HG03575 (cell line): ENCODE measurements around the gene RXRA.

Experiments used
- ATAC-seq: cut with Tn5 transposase; IDR thresholded peaks from one replicate; pipeline ENCODE4 v1.9.1; 2021; ENCODE audit not compliant: unreplicated experiment, insufficient number of reproducible peaks, low FRiP score; ENCODE audit errors: extremely low read depth

RXRA gene

DNA sequence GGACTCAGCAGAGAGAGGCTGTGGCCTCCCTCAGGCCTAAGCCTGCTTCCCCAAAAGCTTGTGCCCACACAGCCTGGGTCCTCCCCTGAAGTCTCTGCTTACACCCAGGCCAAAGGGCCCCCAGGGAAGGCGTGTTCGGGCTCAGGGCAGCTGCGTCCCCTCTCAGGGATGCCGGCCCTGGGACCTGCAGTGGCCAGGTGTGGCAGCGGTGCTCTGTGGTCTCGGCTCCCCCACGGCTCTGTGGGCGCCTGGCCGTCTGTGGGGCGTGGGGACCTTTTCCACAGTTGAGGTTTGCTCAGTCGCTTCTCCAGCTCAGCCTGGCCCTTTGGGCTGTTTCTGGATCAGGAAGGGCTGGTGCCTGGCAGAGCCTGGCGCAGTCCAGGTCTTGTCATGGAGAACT, 75.9 kb downstream of the RXRA start:
- no peak for ATAC-seq

DNA sequence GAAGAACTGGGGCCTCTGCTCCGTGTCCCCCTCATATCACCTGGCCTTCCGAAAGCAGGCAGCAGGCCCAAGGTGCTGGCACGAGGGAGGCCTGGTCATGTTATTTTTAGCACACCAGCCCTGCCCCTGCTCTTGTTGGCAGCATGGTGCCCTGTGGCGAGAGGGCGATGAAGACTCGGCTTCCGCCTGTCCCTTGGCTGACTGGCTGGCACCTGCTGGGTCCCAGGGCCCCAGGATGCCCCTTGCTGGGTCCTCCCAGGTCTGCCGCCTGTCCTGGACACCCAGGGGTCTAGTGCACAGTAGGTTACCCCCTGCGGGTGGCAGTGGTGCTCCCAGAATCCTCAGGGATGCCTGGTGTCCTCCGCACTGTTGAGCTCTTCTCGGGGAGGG, 77.0 kb downstream of the RXRA start:
- no peak for ATAC-seq

DNA sequence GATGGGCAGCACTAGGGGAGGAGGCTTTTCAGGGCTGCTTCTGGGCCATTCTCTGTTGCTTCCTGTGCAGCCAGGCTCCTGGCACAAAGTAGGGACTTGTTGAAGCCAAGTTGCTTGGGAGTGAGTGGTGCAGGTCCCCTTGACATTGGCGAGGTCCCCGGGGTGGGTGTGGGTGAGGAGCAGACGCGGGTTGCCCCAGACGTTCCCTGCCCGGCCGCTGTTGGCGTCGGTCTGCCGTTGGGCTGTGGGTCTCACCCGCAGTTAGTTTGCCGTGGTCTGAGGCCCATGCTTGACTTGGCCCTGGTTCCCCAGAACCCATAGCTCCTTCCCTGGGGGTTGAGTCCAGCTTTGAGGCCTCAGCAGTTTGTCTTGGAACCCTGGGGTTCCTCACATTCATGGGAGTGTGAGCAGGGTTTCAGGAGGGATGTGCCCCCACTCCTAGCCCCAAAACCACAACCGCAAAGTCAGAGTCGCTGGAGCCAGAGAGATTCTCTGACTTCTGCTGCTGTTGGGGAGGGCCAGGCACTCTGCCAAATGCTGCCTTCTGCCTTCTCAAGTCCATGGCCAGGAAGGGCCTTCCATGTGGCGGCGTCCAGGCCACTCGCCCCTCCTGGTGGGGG, 77.5 kb downstream of the RXRA start:
- ATAC-seq, result no peak

DNA sequence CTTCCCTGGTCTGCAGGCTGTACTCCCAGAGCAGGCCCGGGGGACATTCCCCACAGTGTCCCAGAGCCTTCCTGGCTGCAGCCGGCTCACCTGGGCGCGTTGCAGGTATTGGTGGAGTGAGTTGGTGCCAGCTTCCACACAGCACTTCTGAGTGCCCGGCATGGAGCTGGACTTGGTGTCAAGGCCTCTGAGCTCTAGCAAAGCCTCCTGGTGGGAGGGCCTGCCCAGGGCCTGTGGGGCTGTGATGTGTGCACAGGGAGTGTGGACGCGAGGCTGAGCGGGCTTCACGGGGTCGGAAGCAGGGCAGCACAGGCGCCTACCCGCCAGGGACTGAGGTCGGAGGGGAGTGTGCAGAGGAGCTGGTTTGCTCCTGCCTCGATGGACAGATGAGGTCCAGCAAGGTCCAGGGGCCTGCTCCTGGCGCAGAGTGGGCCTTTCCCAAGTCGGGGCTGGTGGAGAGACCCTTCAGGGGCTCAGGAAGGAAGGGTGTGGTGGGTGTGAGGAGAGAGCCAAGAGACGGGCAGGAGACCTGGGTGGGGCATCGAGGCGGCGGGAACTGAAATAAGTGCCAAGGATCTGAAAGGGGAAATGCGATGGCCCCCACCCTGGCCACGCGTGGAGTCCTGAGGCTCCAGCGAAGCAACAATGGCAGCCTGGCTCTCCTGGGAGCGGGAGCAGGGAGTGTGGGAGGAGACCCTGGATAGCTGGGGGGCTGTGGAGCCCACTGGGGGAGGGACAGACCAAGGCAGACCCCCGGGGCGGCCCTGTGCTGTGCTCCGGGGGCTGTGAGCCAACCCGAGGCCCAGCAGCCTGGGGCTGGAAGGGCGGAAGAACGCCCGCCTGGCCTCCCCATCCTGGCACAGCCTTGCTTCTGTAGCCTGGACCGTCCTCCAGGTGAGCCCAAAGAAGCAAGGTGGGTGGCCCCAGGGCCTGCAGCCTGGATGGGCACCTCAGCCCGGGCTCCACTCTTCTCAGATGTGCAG, 78.4 kb downstream of the RXRA start:
- ATAC-seq, result no peak

DNA sequence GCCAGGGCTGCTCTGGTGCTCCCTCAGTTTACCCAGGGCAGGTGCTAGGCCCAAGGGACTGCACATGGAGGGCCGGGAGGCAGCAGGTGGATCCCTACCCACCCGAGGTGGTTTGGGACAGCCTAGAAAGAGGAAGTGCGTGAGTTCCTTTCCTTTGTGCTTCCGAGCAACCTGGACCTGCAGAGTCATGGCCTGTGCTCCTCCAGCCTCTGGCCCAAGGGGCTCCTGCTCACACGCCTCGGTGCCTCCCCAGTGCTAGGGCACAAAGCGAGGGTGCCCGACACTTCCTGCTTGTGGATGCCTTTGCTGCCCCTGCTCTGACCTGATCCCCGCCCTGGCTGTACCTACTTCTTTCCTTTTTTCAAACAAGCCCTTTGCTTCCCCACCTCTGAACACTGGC, 79.3 kb downstream of the RXRA start:
- no peak for ATAC-seq

DNA sequence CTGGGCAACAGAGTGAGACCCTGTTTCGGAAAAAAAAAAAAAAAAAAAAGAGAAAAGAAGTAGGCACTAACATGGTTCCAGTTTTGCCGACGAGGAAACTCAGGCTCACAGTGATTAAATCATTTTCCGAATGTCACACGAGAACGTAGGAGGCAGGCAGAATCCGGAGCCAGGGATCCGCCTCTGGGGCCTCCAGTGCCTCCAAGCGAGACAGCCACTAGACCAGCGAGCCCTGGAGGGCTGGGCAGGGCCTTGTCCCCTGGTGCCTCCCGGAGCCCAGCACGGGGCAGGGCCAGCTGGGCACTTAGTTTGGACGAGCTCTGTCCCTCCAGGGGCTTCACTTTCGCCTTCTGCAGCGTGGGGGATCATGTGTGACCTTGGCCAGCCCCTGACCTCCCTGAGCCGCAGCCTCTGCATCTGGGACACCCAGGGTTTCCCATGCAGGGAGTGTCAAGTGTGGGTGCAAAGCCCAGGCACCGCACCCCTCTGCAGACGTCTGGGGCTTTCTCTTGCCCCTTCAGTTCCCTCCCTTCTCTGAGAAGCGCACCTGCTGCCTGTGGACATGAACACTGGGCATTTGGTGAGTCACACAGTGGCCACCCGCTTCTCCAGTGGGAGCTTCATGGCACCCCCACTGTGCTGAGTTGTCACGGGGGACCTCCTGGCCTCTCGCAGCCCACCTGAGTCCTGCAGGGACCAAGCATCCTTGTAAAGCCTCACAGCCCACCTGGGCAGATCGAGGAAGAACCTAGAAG, 80.3 kb downstream of the RXRA start:
- ATAC-seq, result no peak

DNA sequence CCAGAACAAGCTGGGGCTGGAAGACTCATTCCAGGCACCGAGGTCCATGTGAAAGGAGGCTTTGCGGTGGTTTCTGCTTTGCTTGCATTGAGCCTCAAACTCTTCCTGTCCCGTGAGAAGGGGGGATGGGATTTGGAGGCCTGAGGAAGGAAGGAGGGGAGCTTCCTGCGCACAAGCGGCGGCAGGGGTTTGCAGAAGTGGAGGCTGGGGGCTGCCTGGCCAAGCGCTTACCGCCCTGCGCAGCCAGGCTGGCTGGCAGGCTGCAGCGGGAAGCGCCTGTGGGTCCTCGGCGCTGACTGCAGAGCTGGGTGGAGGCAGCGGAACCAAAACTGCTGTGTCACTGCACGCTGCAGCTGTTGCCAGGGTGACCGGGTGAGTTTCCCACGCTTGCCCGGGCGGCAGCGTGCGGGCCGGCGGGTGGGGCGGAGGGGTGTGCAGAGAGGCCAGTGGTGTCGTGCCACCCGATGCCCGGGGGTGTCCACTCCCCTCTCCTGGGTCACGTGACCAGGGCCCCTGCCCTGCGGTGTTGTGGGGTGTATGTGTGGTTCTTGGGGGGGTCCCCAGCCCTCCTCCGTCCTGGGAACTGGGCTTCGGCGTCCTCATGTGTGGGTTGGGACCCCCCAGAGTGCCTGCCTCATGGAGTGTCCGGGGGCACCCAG, 81.0 kb downstream of the RXRA start:
- peak; percentile 50 for ATAC-seq

DNA sequence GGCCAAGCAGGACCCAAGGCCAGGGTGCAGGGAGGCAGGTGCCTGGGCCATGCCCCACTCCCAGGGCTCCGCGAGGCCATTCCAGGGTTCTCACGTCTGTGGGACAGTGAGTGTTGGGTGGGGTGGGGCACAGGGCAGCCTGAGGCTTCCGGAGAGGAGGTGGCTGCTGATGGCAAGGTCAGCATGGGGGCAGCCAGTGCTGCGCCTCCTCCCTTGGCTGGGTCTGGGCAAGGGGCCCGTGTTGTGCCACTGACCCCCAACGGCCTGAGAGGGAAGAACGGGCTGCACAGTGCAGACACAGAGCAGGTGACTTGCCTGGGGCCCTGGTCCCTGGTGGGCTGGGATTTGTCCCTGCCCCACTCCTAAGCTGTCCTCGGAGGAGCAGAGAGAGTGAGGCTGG, 82.1 kb downstream of the RXRA start:
- ATAC-seq, result no peak

DNA sequence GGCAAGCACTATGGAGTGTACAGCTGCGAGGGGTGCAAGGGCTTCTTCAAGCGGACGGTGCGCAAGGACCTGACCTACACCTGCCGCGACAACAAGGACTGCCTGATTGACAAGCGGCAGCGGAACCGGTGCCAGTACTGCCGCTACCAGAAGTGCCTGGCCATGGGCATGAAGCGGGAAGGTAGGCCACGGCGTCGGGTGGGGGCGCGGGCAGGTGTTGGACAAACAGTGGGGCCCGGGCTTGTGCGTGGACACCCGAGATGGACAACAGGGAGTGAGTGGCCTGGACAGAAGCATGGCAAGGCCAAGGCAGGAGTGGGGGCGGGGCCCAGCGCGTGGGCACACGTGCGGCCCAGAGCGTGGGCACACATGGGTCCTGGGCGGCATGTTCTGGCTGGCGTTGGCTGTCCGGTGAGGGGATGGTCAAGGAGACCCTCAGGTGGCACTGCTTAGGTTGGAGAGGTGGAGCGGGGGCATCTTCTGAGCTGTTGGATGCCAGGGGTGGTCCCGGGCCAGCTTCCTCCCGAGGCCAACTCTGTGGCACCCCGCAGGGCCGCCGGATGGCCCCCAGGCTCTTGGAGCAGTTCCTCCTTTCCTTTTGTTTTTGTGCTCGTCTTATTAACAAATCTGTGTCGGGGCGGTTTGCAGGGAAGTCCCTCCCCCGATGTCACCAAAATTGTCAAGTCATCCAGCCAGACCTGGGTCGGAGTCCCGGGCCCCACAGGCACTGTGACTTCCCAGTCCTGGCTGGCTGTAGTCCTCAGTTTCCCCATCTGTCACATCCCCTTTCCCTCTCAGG, 82.9 kb downstream of the RXRA start:
- ATAC-seq, result no peak

DNA sequence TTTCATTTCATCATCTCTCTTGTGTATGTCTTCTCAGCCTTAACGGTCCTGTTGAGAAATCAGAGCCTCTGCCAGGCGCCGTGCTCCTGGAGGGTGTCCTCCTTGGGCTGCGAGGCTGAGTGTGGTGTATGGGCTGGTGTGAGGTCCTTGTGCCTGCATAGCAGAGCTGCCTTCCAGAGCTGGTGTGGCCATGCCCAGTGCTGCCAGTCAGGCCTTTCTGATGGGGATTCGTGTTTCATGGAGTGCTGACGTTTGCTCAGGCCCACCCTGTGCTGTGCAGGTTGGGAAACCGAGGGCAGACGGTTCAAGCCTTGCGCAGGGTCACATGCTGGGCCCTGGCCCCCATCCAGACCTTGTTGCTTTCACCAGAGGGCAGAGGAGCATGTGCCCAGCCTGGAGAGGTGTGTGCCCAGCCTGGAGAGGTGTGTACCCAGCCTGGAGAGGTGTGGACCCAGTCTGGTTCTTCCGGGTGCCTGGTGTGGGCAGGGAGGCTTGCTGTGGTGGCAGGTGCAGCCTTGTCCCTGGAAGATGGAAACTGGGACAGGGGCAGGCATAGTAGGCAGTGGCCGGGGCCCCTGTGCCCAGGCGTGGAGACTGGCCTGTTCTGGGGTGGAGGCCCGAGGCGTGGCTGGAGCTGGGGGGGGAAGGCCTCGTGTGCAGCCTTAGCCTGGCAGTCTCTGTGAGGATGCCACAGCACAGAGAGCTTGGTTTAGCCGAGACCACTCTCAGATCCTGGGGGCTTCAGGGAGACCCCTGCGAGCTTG, 84.0 kb downstream of the RXRA start:
- no peak for ATAC-seq

DNA sequence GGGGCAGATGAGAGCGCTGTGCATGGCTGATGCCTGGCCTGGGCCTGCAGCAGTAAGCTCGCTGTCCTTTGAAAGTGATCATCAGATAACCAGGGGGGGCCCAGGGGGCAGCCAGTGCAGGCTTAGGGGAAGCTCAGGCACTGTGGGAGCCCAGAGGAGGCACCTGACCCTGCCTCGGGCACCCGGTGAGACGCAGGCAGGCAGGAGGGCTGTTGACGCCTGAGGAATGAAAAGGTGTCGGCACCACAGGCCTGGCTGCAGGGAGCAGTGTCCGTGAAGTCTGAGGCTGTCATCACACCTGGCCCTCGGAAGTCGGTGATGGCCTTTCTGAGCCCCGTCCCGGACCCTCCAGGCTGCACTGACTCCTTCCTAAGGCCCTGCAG, 84.6 kb downstream of the RXRA start:
- ATAC-seq, result no peak

DNA sequence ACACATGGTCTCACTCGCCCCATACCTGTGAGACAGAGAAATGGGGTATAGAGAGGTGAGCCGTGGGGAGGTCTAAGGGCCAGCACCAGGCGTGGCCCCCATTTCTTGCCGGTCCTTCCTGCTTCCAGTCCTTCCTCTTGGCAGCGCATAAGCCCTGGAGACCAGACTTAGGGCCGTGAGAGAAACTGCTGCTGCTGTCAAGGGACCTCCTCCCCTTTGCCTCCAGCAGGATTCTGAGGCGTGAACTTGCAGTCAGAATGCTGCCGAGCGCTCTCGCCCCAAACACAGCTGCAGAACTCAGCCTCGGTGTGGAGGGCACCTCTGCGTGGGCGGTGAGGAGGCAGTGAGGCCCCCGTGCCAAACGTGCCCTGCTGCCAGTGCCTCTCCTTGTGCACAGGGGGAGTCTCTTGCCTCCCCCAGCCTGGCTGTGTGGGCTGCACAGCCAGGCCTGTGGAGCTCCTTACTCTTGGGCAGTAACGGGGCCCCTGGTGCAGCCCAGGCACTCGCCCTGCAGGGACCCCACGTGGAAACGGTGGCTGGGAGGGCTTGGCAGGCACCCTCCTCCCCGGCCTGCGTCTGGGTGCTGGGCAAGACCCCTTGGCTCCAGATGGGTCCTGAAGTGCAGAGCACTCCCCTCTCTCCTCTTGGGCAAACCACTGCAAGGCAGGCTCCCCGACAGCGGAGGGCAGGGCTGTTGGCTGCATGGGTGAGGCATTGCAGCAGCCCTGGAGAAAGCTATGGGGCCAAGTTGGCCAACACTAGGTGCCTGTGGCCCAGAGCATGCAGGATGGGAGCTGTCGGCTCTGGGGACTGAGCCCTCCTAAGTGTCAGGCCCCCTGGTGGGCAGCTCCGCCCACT, 85.4 kb downstream of the RXRA start:
- ATAC-seq, result no peak

DNA sequence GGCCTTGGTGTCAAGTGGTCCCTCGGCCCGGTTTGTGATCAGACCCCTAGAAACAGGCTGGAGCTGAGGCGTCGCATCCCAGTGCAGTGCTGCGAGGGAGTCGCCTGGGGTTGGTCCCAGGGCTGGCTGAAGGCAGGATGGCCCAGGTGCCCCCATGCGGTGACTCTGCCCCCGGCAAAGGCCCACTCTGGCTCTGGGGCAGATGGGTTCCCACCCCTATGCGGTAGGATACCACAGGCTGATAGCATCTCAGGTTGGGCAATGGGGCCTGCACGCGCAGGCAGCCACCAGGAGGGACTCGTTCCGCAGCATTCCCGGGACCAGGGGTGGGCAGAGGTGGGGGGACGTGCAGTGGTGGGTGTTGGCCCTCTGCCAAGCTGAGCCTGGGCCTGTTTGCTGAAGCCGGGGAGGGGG, 86.0 kb downstream of the RXRA start:
- ATAC-seq, result no peak

DNA sequence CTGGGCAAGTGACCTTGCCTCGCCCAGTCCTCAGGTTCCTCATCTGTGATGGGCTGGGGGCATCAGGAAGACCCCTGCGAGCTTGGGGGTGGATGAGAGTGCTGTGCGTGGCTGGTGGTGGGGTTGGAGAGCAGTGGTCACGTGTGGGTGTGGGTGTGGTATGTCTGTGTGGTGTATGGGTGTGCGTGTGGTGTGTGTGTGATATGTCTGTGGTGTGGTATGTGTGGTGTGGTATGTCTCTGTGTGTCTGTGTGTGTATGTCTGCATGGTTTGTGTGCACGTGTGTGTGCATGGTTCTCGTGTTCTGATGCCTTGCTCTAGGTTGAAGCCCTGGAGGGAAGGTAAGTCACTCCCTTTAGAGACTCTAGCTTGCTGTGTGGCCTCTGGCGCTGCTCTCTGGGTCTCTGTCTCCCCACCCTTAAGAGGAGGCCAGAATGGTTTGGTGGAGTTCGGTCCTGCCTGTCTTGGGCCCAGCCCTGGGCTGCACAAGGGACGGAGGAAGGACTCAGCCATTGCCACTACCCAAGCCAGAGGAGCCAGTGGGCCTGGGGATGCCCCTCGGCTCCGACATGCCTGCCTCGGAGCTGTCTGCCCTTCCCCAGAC, 87.0 kb downstream of the RXRA start:
- no peak for ATAC-seq

DNA sequence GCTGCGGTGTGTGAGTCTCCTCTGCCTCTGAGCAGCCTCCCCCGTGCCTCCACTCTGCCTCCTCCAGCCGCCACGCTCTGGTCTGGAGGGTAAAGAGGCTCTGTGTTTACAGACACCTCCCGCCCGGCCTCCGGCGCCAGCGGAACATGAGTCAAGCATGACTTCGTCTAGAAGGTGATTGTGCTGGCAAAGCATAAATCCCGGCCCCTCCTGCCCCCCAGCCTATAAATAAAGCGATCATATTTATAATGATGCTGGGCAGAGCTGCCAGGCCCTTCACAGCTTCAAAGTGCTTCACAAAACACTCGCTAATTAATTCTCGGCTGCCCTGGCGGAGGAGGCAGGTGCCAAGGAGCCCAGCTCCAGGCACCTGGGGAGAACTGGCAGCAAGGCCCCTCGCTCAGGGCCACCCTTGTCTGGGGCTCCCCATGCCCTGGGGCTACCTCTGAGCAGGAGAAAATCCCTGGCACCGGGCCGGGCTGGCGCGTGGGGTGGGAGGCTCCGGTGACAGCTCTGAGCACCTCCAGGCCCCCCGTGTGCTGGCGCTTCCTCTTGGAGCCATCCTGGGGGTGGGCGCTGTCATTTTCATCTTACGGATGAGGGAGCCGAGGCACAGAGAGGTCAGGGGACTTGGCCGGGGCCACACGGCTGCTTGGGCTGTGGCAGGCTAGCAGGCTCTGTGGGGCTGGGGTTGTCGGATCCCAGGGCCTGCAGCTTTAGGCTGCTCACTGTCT, 87.8 kb downstream of the RXRA start:
- ATAC-seq, result no peak

DNA sequence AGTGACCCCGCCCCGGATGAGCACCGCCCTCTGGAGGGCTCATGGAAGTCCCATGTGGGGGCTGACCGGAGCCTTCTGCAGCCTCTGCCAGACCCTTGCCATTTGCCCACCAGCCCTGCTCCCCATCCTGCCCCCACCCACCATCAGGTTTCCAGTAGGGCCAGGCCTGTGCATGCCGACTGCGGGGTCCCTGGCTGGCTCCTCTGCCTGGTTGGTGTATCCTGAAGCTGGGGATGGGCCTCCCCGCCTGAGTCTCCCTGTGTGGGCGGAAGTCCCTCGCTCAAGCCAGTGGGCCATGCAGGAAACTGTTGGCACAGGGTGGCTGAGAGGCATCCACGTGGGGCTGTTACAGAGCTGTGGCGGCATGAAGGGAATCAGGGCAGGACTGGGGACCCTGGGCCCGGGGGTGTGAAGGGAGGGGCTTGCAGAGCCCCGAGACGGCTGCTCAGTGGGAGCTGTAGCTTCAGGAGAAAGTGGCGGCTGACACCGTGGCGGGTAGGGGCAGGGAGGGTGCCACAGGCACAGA, 88.7 kb downstream of the RXRA start:
- ATAC-seq, result no peak
